GM23248 (cell line): ENCODE measurements around the gene OST4.

Experiments used
- EZH2 ChIP-seq: fragments of 200-600 bp; sonication (generic); IDR thresholded peaks from 2 replicates; pipeline ENCODE4 v1.6.1; 2018; ENCODE audit warnings: antibody characterized with exemption, mild to moderate bottlenecking; ENCODE audit not compliant: insufficient read depth, poor library complexity, severe bottlenecking
- EZH2phosphoT487 ChIP-seq: fragments of 200-600 bp; sonication (generic); IDR thresholded peaks from 2 replicates; pipeline ENCODE4 v1.6.1; 2018; ENCODE audit warnings: antibody characterized with exemption, moderate library complexity, mild to moderate bottlenecking, low read depth; ENCODE audit not compliant: insufficient read depth

- no peak for TF ChIP-seq EZH2
- no peak for TF ChIP-seq EZH2phosphoT487
Measured at GRCh38 chr2:27050996-27051901, 20.2 kb downstream of the OST4 start, which contains the start of gene AGBL5.
